HG02588 (cell line): Measurements from ENCODE around the gene NLRX1.
"Not testable (repeated sequence)": the region's sequence is repeated elsewhere in the genome, so short reads cannot be mapped to it uniquely, and the experiment has no call there.

ENCODE experiments used
- ATAC-seq: cut with Tn5 transposase; IDR thresholded peaks from one replicate; pipeline ENCODE4 v1.9.1; 2021; ENCODE audit warnings: mild to moderate bottlenecking, moderate library complexity; ENCODE audit not compliant: unreplicated experiment

NLRX1 gene

DNA sequence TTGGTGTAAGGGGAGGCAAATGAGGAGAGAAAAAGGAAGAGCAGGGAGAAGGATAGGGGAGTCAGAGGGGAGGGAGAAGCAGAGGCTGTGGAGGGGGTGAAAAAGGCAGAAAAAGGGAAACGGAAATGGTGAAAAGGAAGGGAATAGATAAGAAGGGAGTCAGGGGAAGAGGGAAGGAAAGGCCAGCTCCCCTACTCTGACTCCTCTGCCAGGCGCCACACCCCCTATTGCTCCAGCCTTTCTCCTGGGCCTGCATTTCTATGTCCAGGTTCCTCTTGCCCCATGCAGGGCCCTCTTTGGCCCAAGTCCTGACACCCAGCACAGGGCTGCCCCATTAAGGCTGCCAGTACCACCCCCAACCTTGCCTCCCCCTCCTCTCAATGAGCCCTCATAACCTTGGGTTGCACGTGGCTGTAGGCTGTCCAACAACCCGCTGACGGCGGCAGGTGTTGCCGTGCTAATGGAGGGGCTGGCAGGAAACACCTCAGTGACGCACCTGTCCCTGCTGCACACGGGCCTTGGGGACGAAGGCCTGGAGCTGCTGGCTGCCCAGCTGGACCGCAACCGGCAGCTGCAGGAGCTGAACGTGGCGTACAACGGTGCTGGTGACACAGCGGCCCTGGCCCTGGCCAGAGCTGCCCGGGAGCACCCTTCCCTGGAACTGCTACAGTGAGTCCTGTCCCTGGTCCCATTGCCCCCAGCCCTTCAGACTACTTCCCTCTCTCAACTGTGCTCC lies 13.3 kb downstream of the NLRX1 start:
- no peak for ATAC-seq

DNA sequence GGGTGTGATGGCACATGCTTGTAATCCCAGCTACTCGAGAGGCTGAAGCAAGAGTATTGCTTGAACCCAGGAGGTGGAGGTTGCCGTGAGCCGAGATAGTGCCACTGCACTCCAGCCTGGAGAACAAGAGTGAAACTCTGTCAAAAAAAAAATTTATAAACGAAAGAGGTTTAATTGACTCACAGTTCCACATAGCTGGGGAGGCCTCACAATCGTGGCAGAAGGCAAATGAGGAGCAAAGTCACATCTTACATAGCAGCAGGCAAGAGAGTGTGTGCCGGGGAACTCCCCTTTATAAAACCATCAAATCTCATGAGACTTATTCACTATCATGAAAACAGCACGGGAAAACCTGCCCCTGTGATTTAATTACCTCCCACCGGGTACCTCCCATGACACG lies 15.9 kb downstream of the NLRX1 start:
- not testable (repeated sequence) for ATAC-seq

DNA sequence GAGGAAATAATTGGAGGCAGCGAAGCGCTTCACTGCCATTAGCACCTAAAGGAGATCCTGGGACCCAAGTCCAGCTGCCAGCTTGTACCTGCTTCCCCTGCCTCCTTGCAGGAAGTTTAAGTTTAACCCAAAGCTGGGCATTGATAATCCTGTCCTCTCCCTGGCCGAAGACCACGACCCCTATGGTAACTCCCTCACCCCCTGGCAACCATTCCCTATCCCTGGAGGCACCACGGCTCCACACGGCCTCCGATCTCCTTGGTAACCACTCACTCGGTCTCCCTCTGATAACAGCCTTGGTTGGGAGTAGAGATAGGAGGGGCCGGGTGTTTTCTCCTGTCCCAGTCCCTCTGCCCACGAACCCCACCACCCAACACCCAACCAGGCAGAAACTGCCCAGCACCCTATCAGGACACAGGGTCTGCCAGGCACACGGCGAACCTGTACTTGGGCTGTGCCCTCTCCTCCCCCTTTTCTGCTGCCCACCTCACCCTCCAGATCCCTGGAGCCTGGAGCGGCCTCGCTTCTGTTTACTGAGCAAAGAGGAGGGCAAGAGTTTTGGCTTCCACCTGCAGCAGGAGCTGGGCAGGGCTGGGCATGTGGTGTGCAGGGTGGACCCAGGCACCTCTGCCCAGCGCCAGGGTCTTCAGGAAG lies 17.6 kb downstream of the NLRX1 start:
- no peak for ATAC-seq

DNA sequence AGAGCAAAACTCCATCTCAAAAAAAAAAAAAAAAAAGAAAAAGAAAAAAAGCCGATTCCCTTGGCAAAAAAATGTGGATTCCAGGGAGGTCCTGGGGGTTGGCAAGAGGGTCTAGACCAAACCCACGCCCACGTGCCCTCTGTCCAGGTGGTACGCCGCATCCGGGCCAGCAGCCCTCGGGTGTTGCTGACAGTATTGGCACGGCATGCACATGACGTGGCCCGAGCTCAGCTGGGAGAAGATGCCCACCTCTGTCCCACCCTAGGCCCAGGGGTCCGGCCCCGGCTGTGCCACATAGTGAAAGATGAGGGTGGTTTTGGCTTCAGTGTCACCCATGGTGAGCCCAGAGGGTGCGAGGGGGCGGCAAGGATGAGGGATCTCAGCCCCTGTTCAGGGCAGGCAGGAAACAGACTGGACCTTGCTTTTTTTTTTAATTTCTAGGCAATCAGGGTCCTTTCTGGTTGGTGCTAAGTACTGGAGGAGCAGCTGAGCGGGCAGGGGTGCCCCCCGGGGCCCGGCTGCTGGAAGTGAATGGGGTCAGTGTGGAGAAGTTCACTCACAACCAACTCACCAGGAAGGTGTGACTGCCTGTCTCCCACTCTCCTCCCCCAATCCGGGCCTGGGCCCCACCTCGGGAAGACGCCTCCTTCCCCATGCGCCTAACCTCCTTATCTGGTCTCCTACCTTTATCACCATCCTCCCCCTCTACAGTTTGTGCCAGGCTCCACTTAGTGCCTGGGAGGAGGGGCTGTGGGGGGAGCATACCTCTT lies 18.8 kb downstream of the NLRX1 start:
- no peak for ATAC-seq

DNA sequence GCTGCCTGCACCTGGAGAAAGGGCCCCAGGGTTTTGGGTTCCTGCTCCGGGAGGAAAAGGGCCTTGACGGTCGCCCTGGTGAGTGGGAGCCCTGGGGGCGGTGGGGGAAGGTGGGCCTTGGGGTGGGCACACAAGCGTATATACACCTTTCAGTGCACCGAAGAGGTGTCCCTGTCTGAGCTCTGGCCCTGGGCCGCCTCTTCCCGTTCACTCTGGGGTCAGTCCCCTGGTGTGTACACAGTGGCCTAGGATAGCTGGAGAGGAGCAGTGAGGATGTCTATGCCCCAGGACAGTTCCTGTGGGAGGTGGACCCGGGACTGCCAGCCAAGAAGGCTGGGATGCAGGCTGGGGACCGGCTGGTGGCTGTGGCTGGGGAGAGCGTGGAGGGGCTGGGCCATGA lies 19.5 kb downstream of the NLRX1 start:
- no peak for ATAC-seq

DNA sequence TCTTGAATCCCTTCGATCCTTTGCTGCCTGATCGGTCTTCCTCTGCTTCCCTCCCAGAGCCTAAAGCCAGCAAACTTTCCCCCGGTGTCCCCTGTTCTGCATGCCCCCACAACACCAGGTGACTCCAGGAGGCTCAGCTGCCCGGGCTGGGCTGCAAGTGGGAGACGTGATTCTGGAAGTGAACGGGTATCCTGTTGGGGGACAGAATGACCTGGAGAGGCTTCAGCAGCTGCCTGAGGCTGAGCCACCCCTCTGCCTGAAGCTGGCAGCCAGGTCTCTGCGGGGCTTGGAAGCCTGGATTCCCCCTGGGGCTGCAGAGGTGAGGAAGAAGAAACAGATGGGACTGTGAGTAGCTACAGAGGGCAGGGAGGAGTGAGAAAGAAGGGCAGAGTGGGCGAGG lies 20.4 kb downstream of the NLRX1 start:
- no peak for ATAC-seq

DNA sequence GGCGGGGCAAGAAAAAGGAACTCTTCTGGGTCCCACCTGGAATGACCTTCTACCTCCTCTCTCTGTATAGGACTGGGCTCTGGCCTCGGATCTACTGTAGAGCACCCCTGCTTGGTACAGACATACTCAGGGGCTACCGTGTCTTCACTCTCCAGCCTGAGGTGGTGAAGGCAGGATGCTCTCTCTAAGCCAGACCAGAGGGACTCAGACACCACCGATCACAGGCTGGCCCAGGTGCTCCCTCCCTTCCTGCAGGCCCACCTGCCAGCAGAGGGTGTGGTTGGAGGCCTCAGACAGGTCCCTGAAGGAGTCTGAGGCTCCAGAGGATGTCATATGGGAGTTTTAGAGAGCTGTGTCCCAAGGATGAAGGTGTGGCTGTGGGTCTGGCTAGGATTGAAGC lies 20.9 kb downstream of the NLRX1 start:
- ATAC-seq: no peak

DNA sequence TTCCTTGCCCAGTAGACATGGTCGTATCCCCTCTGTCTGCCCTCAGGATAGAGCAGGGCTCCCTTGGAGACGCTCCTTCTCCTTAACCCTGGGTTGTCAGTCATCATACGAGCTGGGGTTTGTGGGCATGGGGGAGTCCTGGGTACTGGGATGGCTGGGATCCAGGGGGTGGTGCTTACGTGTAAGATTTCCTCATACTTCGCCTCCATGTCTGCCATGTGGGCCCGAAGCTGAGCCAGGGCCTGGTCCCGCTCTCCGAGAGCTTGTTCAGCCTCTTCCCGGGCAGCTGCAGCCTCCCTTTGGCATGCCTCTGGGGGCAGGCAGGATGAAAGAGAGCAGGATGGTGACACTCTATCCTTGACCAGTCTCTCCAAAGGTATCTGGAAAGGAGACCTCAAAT lies 22.0 kb downstream of the NLRX1 start:
- no peak for ATAC-seq

DNA sequence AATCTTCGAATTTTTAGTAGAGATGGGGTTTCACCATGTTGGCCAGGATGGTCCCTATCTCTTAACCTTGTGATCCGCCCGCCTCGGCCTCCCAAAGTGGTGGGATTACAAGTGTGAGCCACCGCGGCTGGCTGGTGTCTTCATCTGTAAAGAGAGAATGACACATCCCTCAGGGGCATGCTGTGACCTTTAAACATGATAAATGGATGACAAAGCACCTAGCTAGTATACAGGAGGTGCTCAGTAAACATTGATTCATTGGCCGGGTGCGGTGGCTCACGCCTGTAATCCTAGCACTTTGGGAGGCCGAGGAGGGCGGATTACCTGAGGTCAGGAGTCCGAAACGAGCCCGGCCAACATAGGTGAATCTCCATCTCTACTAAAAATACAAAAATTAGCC lies 22.7 kb downstream of the NLRX1 start:
- not testable (repeated sequence) for ATAC-seq

DNA sequence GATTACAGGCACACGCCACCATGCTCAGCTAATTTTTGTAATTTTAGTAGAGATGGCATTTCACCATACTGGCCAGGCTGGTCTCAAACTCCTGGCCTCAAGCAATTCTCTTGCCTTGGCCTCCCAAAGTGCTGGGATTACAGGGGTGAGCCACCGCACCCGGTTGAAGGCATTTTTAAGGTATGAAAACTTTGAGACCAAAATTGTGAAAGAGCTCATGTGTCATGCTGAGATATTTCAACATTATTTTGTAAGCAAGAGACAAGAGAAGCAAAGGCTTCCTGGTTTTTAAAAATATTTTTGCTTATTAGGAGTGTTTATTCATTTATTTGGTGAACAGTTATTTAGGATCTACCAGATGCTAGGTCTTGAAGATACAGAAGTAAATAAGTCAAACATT lies 23.6 kb downstream of the NLRX1 start:
- no peak for ATAC-seq

DNA sequence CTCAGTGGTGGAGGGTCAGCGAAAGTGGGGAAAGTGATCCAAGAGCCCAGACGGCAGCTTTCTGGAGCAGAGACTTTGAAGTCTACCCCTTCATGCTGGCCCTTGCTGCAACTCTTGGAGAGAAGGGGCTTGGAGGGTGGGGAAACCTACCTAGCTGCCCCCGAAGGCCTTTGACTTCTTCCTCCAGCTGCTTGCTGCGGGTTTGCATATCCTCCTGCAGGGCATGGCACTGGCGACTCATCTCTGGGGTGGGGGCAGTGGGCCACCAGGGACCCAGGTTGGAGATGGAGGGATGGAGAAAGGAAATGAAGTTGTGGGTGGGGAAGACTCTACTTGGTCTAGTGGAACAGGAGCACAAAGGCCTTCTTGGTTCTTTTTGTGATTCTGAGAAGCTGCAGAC lies 24.5 kb downstream of the NLRX1 start:
- ATAC-seq: no peak

DNA sequence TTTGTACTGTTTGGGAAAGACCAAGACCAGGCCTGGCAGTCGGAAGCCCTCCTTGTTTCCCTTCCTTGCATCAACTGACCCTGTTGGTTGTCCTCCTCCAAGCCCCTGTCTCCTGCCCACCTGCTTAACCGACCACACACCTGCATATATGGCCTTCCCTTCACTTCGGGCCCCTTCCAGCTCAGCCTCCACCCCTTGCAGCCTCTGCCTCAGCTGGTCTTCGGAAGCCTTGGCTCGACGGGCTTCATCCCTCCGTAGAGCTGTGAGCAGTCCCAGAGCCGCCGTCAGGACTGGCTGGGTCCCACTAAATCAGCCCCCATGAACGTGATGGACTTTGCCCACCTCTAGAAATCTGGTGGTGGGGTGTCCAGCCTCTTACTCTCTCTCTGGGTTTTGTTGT lies 25.1 kb downstream of the NLRX1 start:
- ATAC-seq: no peak

DNA sequence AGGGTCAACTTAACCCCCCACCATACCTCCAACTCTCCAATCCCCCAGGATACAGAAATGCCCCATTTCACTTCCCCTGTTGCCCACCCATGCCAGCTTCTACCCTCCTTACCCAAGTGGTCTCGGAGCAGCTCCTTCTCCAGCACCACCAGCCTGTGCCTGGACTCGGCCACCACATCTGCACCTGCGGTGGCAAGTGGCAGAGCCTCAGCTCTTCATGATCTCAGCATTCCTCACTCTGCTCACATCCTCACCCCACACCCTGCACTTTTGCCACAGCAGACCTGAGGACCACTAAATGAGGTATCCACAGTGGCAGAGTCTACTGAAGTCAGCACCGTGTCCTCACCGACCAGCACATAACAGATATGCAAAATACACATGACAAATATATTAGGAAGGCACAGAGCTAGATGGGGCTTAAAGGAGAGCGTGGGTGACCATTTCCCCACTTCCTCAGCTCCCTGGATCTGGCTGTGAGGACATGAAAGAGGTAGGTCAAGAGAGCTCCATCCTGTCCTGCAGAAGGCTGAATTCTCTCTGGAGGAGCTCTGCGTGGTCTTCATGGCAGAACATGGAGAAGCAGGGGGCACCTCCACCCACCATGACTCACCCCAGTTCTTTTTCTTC lies 26.4 kb downstream of the NLRX1 start:
- no peak for ATAC-seq

DNA sequence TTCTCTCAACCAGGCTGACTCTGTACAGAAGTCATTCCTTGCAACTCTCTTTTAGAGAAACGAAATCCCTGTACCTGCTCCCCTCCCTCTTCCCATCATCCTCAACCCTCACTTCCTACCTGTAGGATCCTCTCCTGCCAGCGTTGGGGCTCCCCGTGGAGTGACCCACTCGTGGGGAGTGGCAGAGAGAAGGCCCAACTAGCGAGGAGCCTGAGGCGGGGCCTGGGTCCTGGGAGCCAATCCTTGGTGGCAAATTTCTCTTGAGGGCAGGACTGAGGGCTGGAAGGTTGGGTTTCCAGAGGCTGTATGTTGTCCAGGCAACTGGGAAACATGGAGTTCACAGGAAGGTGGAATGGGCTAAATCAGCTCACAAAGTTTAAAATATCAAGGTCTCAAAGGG lies 27.2 kb downstream of the NLRX1 start:
- no peak for ATAC-seq

DNA sequence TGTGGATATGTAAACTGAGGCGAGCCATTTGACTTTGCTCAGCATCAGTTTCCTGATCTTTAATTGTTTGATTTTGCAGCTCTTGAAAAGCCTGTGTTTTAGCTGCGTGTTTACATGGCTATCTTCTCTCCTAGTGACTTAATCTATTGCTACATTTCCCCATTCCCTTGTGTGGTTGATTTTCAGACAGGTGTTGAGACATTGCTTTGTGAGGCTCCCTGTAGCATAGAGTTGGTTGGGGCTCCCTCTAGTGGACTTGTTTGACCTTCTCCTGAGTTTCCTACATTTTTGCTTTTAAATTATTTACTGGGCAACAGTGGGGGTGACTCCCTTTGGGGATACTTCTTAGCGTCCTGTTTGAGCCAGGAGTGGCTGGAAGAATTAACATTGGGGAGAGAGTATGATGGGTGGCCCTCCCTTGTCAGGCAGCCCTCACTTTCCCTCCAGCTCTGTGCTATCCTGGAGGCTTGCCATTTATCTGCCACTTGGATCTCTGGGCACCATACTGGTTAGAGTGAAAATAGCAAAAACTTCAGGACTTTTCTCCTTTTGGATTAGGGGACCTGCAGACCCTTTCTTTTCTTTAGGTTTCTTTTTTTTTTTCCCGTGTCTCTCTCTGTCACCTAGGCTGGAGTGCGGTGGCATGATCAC lies 28.4 kb downstream of the NLRX1 start:
- no peak for ATAC-seq

DNA sequence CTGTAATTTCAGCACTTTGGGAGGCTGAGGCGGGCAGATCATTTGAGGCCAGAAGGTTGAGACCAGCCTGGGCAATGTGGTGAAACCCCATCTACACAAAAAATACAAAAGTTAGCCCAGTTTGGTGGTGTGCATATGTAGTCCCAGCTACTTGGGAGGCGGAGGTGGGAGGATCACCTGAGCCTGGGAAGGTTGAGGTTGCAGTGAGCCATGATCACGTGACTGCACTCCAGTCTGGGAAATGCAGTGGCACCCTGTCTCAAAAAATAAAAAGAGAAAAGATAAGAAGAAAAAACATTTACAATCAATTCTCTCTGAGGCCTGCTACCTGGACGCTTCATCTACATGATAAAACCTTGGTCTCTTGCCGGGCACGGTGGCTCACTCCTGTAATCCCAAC lies 30.4 kb downstream of the NLRX1 start:
- no peak for ATAC-seq

DNA sequence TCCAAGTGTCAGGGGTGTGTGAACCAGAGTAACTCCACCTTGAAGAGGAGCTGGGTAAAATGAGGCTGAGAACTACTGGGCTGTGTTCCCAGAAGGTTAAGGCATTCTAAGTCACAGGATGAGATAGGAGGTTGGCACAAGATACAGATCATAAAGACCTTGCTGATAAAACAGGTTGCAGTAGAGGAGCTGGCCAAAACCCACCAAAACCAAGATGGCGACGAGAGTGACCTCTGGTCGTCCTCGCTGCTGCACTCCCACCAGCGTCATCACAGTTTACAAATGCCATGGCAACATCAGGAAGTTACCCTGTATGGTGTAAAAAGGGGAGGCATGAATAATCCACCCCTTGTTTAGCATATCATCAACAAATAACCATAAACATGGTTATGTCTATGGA lies 32.7 kb downstream of the NLRX1 start:
- not testable (repeated sequence) for ATAC-seq

DNA sequence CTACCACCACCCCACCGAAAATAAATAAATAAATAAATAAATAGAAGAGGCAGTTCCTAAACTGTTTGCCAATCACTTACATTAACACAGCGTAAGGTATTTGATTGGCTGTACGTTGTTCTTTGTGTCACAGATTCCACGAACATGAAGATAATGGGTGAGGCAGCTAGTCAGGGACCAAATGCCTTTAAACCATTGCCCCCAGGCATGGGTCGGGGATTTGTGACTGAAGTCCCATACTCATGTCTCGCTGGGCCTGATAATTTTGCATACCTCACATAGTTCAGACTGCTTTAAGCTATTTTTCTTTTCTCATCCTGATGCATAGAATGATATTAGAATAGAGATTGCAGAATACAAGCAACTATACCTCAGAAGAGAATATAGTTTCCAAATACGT lies 34.0 kb downstream of the NLRX1 start:
- ATAC-seq: no peak

DNA sequence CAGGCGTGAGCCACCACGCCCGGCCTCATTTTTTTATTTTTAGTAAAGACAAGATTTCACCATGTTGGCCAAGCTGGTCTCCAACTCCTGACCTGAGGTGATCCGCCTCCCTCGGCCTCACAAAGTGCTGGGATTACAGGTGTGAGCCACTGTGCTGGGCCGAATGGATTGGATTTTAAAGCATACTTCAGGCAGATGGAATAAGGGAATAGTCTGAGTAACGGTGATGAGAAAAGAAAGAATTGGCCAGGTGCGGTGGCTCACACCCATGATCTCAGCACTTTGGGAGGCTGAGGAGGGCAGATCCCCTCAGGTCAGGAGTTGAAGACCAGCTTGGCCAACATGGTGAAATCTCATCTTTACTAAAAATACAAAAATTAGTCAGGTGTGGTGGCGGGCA lies 35.5 kb downstream of the NLRX1 start:
- ATAC-seq: no peak

DNA sequence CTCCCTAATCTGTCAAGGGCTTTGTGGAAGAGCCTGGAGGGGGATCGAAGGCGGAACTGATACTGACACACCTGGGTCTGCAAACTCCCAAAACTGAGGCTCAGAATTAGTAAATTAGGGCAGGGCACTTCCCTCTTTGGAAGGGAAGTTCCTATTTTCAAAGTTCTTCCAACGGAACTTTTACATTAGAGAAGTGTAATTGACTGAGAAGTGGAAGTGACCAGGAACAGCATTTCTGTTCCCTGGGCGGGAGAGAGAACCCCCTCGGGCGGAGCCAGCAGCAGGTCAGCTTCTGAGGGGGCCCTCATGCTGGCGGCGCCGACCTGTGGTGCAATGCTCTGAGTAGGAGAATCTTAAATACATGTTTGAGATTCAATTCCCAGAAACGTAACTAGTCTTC lies 36.6 kb downstream of the NLRX1 start:
- no peak for ATAC-seq
